OCI-LY1 (cell line): ENCODE measurements around the gene RPUSD4.

Experiments used
- EZH2 ChIP-seq: fragments of 200-600 bp; sonication (generic), shearing (Covaris generic); IDR thresholded peaks from 2 replicates; pipeline ENCODE4 v1.8.0; 2017; ENCODE audit warnings: borderline replicate concordance, mixed run types, mild to moderate bottlenecking, antibody characterized with exemption, low read length, moderate library complexity, mixed read lengths
- TF ChIP-seq, protein P1 (sequence below): fragments of 200-600 bp; sonication (generic), shearing (Covaris generic); IDR thresholded peaks from 2 replicates; pipeline ENCODE4 v1.5.1; 2017; ENCODE audit warnings: mild to moderate bottlenecking, antibody characterized with exemption, low read length, moderate library complexity, mixed read lengths

- TF ChIP-seq, protein P1, sequence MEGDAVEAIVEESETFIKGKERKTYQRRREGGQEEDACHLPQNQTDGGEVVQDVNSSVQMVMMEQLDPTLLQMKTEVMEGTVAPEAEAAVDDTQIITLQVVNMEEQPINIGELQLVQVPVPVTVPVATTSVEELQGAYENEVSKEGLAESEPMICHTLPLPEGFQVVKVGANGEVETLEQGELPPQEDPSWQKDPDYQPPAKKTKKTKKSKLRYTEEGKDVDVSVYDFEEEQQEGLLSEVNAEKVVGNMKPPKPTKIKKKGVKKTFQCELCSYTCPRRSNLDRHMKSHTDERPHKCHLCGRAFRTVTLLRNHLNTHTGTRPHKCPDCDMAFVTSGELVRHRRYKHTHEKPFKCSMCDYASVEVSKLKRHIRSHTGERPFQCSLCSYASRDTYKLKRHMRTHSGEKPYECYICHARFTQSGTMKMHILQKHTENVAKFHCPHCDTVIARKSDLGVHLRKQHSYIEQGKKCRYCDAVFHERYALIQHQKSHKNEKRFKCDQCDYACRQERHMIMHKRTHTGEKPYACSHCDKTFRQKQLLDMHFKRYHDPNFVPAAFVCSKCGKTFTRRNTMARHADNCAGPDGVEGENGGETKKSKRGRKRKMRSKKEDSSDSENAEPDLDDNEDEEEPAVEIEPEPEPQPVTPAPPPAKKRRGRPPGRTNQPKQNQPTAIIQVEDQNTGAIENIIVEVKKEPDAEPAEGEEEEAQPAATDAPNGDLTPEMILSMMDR, result no peak
- TF ChIP-seq EZH2, result no peak
Observed at GRCh38 chr11:126165757-126166156, 45.7 kb downstream of the RPUSD4 start.
